Stimulated activated CD8-positive, alpha-beta memory T cell treated with anti-CD3 and anti-CD28 coated beads, Interleukin-4, amount 100 ng/mL, for 24 hours (primary cell): Measurements from ENCODE around the gene TMEM131L.
"Not testable (repeated sequence)": the region's sequence is repeated elsewhere in the genome, so short reads cannot be mapped to it uniquely, and the experiment has no call there.

Source experiments
- DNase-seq: peaks from one replicate; pipeline ENCODE4 v3.0.0-alpha.2; 2020; ENCODE audit warnings: low read depth

Gene TMEM131L

DNA sequence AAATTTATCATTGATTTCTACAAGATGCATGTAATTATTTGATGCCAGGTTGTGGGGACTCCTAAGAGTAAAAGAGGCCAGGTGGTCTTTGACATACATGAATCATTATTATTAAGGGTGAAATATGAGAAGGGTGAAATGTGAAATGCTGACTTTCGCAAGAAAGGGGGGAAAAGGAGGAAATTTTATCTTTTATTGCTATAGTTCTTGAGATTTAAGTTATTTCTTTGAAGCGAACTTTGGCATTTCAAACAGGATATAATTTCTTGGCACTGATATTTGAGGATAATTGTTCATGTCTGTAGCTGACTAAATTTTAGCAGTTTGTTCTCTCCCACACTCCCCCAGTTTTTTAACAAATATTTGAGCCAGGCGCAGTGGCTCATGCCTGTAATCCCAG is 80.1 kb downstream of the TMEM131L start:
- DNase-seq: no peak

DNA sequence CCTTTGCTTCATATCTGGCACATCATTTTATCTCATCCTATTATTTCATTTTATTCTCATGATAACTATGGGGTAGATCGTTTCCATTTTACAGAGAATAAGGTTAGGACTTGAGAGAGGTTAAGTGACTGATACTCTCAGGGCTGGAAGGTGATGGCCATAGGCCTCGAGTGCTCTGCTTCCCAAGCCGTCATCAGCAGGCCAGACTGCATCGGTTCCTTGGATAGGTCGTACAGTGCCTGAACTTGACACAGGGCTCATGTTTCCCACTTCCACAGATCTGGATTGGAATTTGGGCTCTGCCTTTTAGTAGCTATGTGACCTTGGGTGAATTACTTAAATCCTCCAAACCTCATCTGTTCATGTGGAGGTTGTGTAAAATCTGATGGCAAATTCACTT is 81.4 kb downstream of the TMEM131L start:
- no peak for DNase-seq

DNA sequence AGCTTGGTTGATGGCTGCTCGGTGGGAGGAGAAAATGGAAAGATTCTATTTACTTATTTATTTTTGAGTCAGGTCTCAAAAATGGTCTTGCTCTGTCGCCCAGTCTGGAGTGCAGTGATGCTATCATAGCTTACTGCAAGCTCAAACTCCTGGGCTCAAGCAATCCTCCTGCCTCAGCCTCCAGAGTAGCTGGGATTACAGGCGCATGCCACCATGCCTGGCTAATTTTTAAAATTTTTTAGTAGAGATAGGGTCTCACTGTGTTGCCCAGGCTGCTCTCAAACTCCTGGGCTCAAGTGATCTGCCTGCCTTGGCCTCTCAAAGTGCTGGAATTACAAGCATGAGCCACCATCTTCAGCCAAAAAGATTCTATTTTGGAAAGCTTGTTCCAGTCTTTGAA is 82.7 kb downstream of the TMEM131L start:
- DNase-seq: not testable (repeated sequence)

DNA sequence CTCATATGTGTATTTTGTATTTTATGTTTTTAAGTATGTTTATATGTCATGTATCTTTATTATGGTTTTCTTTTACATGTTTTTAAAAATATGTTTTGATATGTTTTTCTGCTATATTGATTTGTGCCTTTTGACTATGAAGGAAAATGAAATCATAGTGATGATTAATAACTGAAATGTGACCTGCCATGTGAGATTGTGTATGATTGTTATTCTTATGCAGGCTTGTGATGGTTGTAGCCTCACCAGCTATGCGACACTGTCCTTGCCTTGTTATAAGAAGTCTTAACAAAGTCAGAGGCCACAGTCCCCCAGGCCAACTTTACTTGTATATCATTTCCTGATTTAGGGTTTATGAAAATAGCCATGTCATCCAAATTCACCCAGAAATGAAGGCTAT is 83.2 kb downstream of the TMEM131L start:
- DNase-seq: no peak

DNA sequence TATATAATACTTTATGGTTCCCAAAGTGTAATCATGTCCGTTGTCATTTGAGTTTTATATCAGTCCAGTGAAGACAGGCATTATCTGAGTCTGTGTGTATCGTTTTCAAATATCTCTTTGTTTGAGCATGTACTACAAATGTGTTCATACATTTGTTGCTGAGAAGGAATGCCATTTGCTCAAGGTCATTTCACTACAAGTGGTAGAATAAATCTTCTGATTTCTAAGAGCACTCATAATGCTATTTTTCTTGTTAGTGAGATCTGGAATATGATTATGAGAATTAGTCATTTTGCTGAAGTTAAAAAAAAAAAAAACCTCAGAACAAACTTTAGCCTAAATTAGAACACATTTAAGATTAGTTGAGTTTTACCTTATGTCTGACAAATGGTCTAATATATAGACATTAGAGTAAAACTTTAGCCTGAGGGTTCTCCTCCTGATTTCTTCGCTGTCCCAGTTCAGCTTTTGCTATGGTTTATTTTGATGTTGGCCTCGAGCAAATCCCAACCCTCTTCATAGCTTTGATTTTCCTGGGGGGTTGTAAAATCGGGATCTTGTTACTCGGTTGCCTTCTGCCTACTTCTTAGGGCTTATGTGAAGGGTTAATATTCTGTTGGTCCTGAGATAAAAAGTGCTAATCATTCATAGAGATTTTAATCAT is 87.1 kb downstream of the TMEM131L start:
- no peak for DNase-seq

DNA sequence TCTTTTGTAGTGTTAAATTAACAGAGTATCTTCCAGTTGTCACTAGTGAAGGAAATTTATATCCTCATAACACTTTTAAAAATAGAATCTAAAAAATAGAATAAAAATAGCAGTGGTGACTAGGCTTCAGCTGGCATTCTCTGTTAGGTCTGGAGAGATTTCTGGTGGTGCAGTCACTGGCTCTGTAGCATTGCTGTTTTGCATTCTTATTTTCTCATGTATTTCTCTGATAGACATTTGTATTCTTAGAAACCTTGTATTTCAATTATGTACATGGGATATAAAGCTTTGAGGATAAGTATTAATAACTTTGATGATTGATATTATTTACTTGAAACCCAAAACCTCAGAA is 87.6 kb downstream of the TMEM131L start:
- no peak for DNase-seq

DNA sequence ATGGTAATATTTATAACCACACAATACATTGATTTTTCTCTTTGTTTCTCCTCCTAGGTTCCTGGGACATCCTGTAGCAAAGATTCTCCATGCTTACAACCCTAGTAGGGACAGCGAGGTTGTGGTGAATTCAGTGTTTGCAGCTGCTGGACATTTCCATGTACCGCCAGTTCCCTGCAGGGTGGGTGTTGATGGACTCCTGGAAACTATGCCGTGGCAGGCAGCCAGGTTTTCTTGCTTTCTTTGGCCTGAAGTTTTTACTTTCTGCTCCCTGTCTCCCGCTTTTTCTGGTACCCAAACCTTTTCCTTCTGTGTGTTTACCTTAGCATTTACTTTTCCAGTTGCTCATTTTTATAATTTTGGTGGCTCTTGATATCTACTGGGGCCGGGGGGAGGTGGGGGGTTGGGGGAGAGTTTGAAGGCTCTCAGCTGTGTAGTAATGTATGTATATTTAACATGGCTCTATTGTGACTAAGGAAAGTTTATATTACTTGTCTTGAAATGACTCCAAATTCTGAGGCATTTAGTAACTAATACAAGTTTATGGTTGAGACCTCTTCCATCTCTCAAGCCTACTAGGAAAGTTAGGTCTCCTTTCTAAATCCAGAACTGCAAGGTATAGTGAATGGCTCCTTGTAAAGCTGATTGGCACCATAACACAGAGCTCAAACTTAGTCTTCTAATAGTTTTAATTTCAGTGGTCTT is 89.7 kb downstream of the TMEM131L start:
- no peak for DNase-seq

DNA sequence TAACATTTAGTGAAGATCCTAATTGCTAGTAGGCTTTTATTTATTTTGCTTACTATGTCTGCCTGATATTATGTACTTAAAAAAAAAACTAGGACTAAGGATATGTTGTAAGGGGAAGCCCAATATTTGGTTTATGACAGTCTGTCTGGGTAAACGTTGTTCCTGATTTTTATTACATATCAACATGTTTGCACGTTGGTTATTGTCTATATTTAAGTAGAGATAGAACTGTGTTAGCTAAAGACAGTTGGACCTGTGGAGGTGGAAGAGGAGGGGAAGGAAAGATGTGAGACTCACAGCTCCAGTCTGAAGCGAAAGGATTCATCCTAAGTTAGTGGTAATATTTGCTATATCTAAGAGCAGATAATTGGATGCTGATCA is 90.3 kb downstream of the TMEM131L start:
- DNase-seq: no peak

DNA sequence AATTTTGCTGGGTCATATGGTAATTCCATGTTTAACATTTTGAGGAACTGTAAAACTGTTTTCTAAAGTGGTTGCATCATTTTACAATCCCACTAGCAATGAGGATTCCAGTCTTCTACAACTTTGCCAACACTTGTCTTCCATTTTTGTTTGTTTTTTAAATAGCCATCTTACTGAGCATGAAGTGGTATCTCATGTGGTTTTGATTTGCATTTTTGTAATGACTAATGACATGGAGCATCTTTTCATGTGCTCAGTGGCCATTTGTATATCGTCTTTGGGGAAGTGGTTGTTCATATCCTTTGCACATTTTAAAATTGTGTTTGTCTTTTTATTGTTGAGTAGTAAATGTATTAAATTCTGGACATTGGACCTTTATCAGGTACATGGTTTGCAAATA is 94.7 kb downstream of the TMEM131L start:
- no peak for DNase-seq

DNA sequence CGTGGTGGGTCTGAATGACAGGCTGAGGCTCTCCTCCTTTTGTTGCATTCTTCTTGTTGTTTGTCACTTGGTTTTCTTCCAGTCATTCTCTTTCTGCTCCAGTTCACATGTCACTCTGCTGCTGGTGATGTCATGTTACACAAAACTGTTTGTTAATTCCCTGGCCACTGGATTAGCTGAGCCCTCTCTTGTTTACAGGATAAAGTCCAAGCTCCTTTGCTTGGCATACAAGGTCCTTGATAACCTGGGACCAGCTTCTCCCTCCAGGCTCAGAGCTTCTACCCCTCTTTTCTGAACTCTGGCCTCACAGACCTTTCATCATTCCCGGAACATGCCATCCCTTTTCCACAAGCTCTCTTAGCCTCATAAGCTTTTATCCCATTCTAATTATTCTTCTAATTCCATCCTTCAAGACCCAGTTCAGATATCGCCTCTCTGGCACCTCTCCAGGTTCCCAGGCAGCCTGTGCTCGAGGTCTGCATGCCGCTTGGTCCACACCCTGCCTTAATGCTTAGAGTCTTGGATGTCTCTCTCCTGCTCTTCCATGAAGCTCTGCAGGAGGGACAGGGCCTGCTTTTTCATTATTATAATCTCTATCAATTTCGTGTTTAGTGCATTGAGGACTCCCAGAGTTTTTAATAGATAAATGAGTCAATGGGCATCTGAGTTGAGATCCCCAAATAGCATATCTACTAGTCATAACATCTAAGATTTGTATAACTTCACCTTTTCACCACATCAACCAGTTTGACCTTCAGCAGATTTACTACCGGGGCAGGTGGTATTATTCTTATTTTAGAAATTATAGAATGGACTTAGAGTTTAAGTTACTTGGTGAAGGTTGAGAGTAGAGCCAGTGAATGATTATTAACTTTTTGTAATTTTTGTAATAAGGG is 98.7 kb downstream of the TMEM131L start:
- DNase-seq: no peak

DNA sequence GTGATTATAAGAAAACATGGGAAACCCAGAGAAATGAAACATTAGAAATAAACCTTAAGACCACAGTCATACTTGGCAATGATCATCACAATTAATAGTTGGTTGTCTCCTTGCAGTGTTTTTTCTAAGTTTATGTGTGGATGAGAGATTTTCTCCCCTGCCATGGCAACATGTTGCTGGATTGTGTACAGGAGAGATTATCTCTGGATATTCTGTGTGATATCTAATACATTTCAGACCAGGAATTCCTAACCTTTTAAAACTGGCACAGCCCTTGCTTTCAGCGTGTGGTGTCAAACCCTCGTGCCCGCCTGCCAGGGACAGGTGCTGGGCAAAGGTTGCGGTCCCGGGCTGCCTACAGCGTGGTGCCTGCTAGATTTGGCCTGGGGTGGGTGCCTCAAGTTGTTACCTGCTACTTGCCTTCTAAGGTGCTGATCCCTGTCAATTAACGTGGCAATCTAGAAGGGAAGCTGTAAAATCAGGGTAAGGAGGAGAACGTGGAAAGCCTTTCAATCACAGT is 100.5 kb downstream of the TMEM131L start:
- no peak for DNase-seq

DNA sequence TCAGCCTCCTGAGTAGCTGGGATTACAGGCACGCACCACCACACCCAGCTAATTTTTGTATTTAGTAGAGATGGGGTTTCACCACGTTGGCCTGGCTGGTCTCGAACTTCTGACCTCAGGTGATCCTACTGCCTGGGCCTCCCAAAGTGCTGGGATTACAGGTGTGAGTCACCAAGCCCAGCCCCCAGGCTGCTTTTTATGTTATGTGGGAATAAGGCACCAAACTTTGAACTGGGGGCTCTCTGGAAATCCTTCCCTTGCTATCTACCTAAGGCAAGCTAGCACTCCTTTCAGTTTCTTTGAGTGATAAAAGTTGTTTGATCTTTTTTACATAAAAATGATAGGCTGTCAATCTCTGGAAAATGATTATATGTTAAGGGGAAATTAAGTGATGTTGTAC is 101.5 kb downstream of the TMEM131L start:
- DNase-seq: not testable (repeated sequence)

DNA sequence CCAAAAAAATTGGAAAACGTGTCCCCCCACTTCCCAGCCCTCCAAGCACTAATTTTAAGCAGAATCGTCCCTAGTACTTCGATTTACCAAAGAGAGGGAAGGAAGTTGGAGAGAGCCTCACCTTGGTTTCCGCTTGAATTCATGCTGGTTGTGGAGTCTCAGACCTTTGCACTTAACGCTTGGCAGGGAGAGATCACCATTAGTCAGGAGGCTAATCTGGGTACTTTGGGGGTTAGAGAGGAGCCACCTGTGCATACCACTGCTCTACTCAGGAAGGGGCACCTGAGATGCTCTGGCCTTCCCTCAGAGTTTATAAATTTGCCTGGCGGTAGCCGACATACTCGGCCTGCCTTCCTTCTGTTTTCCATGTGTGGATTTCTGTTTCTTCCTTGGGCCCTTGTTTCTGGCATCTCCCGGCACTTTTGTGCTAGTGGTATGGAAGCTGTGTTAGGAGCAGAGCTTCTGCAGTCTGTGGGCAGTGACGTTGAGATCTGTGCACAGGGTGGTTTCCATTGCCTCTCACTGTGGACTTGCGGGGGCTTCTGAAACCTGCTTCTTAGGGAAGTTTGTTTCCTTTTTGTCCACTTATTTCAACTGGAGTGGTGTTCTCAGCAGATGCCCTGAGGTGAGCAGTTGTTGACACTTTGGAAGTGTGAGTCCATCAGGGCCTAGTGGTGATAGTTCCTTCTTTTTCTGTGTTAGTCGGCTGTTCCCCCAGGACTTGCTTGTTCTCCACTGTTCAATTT is 104.2 kb downstream of the TMEM131L start:
- no peak for DNase-seq

DNA sequence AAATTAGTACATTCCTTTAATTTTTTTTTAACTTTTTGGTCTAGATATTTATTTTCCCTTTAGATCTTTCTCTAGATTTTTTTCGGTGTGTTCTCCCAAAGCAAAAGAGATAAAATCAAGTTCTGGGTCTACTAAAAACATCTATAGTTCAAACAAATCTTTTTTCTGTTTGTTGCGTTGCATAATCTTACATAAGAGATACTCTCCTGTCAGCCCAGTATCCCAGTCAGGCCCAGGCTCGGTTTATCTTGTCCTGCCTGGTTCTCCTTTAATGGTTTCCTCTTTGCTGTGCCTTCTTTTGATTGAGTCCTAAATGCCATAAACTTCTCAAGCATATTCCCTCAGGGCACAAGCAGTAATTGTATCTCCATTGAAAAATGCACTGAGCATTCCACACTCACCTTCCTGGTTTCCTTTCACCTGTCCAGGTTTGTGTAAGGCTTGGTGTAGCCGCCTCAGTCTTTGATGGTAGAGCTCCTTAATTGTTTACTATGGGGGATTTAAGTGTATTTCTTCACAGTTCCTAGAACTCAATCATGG is 104.9 kb downstream of the TMEM131L start:
- DNase-seq: no peak

DNA sequence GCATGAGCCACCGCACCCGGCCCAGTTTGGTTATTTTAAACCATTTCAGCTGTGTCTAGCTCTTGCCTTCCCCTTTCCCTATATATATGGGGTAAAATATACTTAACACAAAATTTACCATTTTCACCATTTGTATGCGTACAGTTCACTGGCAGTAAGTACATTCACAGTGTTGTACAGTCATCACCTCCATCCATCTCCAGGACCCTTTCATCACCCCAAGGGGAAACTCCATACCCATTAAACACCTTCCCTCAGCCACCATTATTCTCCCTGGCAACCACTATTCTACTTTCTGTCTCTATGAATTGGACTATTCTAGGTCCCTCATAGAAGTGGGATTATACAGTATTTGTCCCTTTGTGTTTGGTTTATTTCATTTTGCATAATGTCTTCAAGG is 106.4 kb downstream of the TMEM131L start:
- no peak for DNase-seq

DNA sequence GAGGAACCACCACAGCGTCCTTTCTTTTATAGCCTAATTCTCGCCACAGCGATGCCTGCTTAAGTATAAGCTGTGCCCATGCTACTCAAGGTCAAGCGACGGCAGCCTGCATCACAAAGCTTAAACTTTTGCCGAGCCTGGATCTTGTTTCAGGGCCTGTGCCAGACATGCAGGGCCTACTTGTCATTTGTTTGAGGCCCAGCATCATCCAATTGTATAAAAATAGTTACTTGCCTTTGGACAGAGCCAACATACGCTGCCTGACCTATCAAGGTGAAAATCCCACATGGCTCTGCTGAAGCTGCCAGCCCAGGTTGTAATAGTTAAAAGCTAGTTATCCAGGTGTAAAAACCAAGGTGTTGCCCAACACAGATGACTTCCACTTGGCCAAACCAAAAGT is 107.1 kb downstream of the TMEM131L start:
- DNase-seq: no peak

DNA sequence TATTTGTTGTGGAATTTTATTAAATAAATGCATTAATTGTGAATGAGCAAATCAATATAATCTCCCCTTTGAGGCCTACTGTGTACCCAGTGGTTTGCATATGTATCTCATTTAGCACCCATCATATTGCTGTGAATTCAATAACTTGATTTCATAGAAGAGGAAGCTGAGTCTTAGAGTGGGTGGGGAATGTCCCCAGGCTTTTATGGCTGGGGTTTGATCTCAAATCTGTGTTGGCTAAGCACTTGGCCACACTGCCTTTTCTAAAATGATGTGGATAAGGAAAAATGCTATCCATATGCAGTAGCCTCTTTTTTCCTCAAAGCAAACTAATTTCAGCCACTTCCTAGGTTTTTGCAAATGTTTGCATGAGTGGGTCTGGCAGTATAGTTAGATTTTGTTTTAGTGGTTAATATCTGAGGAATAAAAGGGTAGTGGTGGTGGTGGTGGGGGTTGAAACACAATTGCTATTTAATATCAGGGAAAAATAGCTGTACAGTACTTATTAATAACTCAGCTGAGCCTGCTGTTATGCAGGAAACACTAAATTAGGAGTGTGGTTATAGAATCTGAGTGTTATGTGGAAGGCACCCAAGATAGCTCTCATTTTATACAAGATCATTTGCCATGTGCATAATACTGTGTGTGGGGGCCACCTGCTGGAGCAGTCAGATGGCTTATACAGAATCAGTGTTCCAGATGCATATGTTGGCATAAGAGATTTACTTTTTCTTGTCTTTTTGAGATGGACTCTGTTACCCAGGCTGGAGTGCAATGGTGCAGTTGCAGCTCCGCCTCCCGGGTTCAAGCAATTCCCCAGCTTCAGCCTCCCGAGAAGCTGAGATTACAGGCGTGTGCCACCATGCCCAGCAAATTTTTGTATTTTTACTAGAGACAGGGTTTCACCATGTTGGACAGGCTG is 108.0 kb downstream of the TMEM131L start:
- DNase-seq: peak; percentile 40

DNA sequence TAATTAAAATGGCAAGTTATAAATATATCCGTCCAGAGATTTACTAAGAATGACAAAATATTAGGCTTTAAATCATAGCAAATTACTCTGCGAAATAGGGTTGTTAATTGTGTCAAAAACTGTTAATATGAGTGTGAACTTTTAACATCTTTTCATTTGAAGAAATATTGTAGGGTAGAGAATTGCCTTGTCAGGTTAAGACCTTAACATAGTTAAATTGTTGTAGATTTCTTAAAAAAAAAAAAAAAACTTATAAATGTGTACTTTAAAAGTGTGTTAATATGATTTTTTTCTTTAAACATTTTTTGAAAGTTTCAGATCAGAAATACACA is 110.2 kb downstream of the TMEM131L start:
- DNase-seq: no peak

DNA sequence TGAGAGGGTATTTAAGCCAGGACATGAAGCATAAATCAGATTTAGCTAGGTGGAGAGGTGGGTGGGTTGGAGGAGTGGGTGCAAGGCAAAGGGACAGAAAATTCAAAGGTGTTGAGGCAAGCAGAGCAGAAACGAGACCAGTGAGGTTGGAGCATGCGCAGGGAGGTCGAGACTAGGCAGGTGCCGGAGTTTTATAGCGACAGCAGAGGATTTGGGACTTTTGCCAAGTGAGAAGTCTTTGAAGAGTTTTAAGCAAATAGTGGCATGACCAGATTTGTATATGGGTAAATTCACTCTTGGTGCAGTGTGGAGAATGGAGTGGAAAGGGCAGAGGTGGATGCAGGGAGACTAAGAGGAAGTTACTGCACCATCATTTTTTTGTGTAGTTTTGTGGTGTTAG is 110.9 kb downstream of the TMEM131L start:
- no peak for DNase-seq

DNA sequence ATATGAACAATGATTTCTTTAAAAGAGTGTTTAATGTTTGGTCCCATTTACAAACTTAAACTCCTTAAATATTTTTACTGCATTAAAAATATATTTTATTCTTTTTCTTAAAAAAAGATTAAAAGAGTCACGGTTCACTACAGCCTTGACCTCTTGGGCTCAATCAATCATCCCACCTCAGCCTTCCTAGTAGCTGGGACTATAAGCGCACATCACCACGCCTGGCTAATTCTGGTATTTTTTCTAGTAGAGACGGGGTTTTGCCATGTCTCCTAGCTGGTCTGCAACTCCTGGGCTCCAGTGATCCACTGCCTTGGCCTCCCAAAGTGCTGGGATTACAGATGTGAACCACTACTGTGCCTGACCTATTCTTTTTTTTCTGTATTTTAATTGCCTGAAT is 113.2 kb downstream of the TMEM131L start:
- no peak for DNase-seq

DNA sequence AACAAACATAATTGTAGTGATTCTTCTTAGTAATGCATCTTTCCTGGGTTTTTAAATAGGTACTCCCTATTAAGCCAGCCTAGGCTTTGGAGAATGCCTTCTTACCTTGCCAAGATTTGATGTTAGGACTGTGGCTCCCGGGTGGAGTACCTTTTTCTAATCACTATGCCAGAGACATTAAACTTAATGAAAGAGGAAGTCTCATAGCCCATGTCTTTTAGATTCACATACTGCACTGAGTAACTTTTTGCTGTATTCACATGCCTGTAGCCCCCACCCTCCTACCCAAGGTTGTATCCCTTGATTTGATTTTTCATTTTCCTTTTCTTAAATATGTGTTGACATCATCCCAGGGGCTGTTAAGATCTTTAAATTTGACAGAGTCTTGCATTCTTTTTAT is 113.7 kb downstream of the TMEM131L start:
- no peak for DNase-seq
